NB4 (cell line): ENCODE measurements around the gene EFTUD2.

Experiments
- CTCF ChIP-seq: IDR thresholded peaks from one replicate; pipeline ENCODE4 v1.5.1; 2012; ENCODE audit warnings: low read depth, low read length
- MAX ChIP-seq: IDR thresholded peaks from 2 replicates; pipeline ENCODE4 v1.6.1; 2011; ENCODE audit warnings: low read depth, low read length
- MYC ChIP-seq: IDR thresholded peaks from 2 replicates; pipeline ENCODE4 v1.6.1; 2011; ENCODE audit warnings: low read depth, low read length
- POLR2A ChIP-seq: IDR thresholded peaks from 2 replicates; pipeline ENCODE4 v1.6.1; 2011; ENCODE audit warnings: mild to moderate bottlenecking; ENCODE audit not compliant: insufficient read length; ENCODE audit errors: extremely low read depth

- TF ChIP-seq POLR2A, result no peak
- TF ChIP-seq MYC, result no peak
- TF ChIP-seq MAX, result no peak
- no peak for TF ChIP-seq CTCF
These were observed 28.9 kb upstream of the EFTUD2 start for GRCh38 chr17:44928136-44928535.
